K562 (cell line): Measurements from ENCODE around the gene PRTFDC1. TPM values are rescaled to one million over a fixed set of nuclear protein-coding genes. Genes with fewer than 3 reads are reported as not detected.

Experiments used
- ATAC-seq: fragments of 200-7000 bp; cut with Tn5 transposase; 3 replicates; pipeline ENCODE4 v1.9.1; 2020; ENCODE audit warnings: moderate library complexity
- BruUV-seq: library from RNA; stranded (reverse); fragments of 400-500 nt; replicated peaks from 2 replicates; lab custom pipeline; 2021; lab: Mats Ljungman, UMichigan
- CTCF ChIA-PET: fragments of 300-600 bp; formaldehyde crosslinking; extraction: SDS; loops from one replicate; lab custom pipeline; 2021; ENCODE audit warnings: low intra/inter-chr PET ratio; lab: Yijun Ruan, JAX
- POLR2A ChIA-PET: fragments of 300-600, 350-650 bp; sonication (Branson Sonifier 250); formaldehyde crosslinking; extraction: SDS; loops from one replicate; lab custom pipeline; 2021; ENCODE audit warnings: antibody characterized with exemption, inconsistent platforms; lab: Yijun Ruan, JAX
- DNase-seq, 4 experiments: peaks; one replicate each; pipeline versions ENCODE4 v3.0.0 to v3.0.0-alpha.2; 2011 to 2018; ENCODE audit warnings: low spot score in 3 of 4, mixed read lengths in 3 of 4; ENCODE audit errors: extremely low read depth in 1 of 4
- FAIRE-seq: peaks from 2 replicates; lab custom pipeline; 2011; peaks lifted over from hg19 to GRCh38; lab: Jason Lieb, UNC
- H2AFZ ChIP-seq: 2 replicates; pipeline ENCODE4 v1.6.0; 2011; ENCODE audit warnings: low read depth, low read length, control low read depth, inconsistent platforms
- H3K27ac ChIP-seq: fragments of 200-600 bp; 3 replicates; pipeline ENCODE4 v1.8.0; 2011; ENCODE audit warnings: low read depth, mild to moderate bottlenecking, control low read depth, inconsistent platforms, low read length, moderate library complexity, mixed read lengths; ENCODE audit errors: extremely low read depth
- H3K27me3 ChIP-seq, 2 experiments: fragments of 300-600 bp in 1 of 2; 2 replicates in 1 of 2; 3 replicates in 1 of 2; pipeline versions ENCODE4 v1.6.0 to v1.8.0; 2011; ENCODE audit warnings: inconsistent platforms in 2 of 2, low read length in 2 of 2, mild to moderate bottlenecking in 1 of 2, mixed read lengths in 1 of 2, moderate library complexity in 1 of 2; ENCODE audit not compliant: control insufficient read depth in 2 of 2, insufficient read depth in 2 of 2
- H3K36me3 ChIP-seq: fragments of 300-600 bp; 3 replicates; pipeline ENCODE4 v1.8.0; 2011; ENCODE audit warnings: mild to moderate bottlenecking, low read length, inconsistent platforms; ENCODE audit not compliant: control insufficient read depth, insufficient read depth
- H3K4me1 ChIP-seq, 2 experiments: fragments of 200-600 bp in 1 of 2; replicated peaks in 1 of 2; 2 replicates in 1 of 2; 3 replicates in 1 of 2; pipeline versions ENCODE4 v1.5.1 to v1.8.0; 2011; ENCODE audit warnings: inconsistent platforms in 2 of 2, low read length in 2 of 2, mild to moderate bottlenecking in 1 of 2, mixed read lengths in 1 of 2, moderate library complexity in 1 of 2; ENCODE audit not compliant: control insufficient read depth in 2 of 2, insufficient read depth in 2 of 2
- H3K4me2 ChIP-seq: 2 replicates; pipeline ENCODE4 v1.6.1; 2011; ENCODE audit warnings: low read length, control low read depth, inconsistent platforms, mixed read lengths; ENCODE audit not compliant: insufficient read depth
- H3K4me3 ChIP-seq: fragments of 200-600 bp; sonication (generic), shearing (Covaris generic); 2 replicates; pipeline ENCODE4 v1.5.1; 2016; ENCODE audit warnings: control low read depth, inconsistent platforms
- H3K79me2 ChIP-seq: fragments of 200-600 bp; 3 replicates; pipeline ENCODE4 v1.8.0; 2011; ENCODE audit warnings: low read length, inconsistent platforms; ENCODE audit not compliant: control insufficient read depth, insufficient read depth
- H3K9ac ChIP-seq, 2 experiments: 2 replicates each; pipeline versions ENCODE4 v1.6.0 to v1.6.1; 2011; ENCODE audit warnings: low read depth in 2 of 2, low read length in 2 of 2, control low read depth in 1 of 2, inconsistent platforms in 1 of 2, mild to moderate bottlenecking in 1 of 2, mixed read lengths in 1 of 2; ENCODE audit not compliant: insufficient read depth in 1 of 2
- H3K9me1 ChIP-seq: one replicate; pipeline ENCODE4 v1.6.0; 2011; ENCODE audit warnings: inconsistent platforms, mild to moderate bottlenecking, low read length, moderate library complexity; ENCODE audit not compliant: control insufficient read depth, insufficient read depth
- H3K9me3 ChIP-seq: replicated peaks from 2 replicates; pipeline ENCODE4 v1.5.1; 2011; ENCODE audit warnings: low read depth, low read length, inconsistent platforms; ENCODE audit not compliant: control insufficient read depth, insufficient read depth
- H4K20me1 ChIP-seq: replicated peaks from 2 replicates; pipeline ENCODE4 v1.6.1; 2011; ENCODE audit warnings: low read length, inconsistent platforms, mixed read lengths; ENCODE audit not compliant: control insufficient read depth, insufficient read depth
- CAMTA2 ChIP-seq: fragments of 250-450 bp; sonication (Bioruptor Pico); conservative IDR thresholded peaks from 2 replicates; pipeline ENCODE4 v1.5.1; 2022
- GATA2 ChIP-seq: sonication (generic); formaldehyde crosslinking; IDR thresholded peaks from 2 replicates; pipeline ENCODE4 v1.4.0; 2020; ENCODE audit warnings: mild to moderate bottlenecking, missing genetic modification reagents
- PCBP1 ChIP-seq: fragments of 200-400 bp; formaldehyde crosslinking; IDR thresholded peaks from 2 replicates; pipeline ENCODE4 v1.6.1; 2018; ENCODE audit warnings: mild to moderate bottlenecking, low read depth, low read length; ENCODE audit not compliant: poor library complexity, severe bottlenecking
- SREBF1 ChIP-seq: fragments of 150-350 bp; IDR thresholded peaks from 2 replicates; pipeline ENCODE4 v1.6.1; 2014; ENCODE audit warnings: antibody characterized with exemption, low read depth, low read length, borderline replicate concordance
- TRIM24 ChIP-seq, 2 experiments: fragments of 450-650 bp; IDR thresholded peaks; 2 replicates each; pipeline ENCODE4 v1.6.1; 2016
- ZNF583 ChIP-seq: fragments of 250-450 bp; sonication (Bioruptor Pico); IDR thresholded peaks from 2 replicates; pipeline ENCODE4 v1.4.0; 2020
- ZNF696 ChIP-seq: fragments of 250-450 bp; sonication (Bioruptor Pico); conservative IDR thresholded peaks from 2 replicates; pipeline ENCODE4 v1.4.0; 2020; ENCODE audit warnings: mild to moderate bottlenecking, moderate library complexity
- WGBS: fragments of 100-300 bp; shearing (Covaris generic); methylation state at CpG from one replicate; pipeline ENCODE4 v1.1.6; 2016; ENCODE audit warnings: low coverage, mixed read lengths; ENCODE audit not compliant: insufficient coverage; ENCODE audit errors: missing lambda C conversion rate; 5-methylcytosine and 5-hydroxymethylcytosine counted together
- in situ Hi-C: fragments of 300-500 bp; cut with MboI; formaldehyde crosslinking; loops from 4 replicates; pipeline ENCODE4 v1.15.0; 2018; ENCODE audit warnings: inconsistent platforms, mixed read lengths
- intact Hi-C: fragments of 100-400 bp; cut with micrococcal nuclease; formaldehyde crosslinking; loops from 2 replicates; pipeline ENCODE4 v1.14.2; 2022
- polyA plus RNA-seq, 8 experiments: library from polyadenylated mRNA; depleted of rRNA in 4 of 8; stranded (reverse) in 5 of 8; unstranded in 3 of 8; fragments of >200 nt; fragmentation: Nextera tagmentation in 2 of 8; fragmentation: Illumina TruSeq in 1 of 8; extraction: Ambion mirVana in 2 of 8; extraction: Trizol in 1 of 8; gene quantifications; 2 replicates each; pipeline versions ENCODE4 v1.2.1 to v1.2.3, GENCODE V29; 2011 to 2014; ENCODE audit warnings: inconsistent platforms in 1 of 8, missing spikeins in 1 of 8
- total RNA-seq, 7 experiments: library from RNA; depleted of rRNA in 6 of 7; stranded (reverse); fragments of >200 nt in 6 of 7; fragmentation: Illumina TruSeq in 2 of 7; extraction: Trizol in 2 of 7; gene quantifications; 2 replicates each; pipeline versions ENCODE4 v1.2.1 to v1.2.3, GENCODE V29; 2011 to 2021; ENCODE audit warnings: low replicate concordance in 1 of 7
- TF ChIP-seq, protein P1 (sequence below): sonication (generic); formaldehyde crosslinking; IDR thresholded peaks from 2 replicates; pipeline ENCODE4 v1.9.0; 2022; ENCODE audit warnings: mild to moderate bottlenecking, missing genetic modification reagents
- TF ChIP-seq, protein P2 (sequence below), 2 experiments: fragments of 450-650 bp in 1 of 2; sonication (generic) in 1 of 2; formaldehyde crosslinking; conservative IDR thresholded peaks; 2 replicates each; pipeline versions ENCODE4 v1.4.0 to v1.8.1; 2020 to 2022; ENCODE audit warnings: mild to moderate bottlenecking in 1 of 2, missing genetic modification reagents in 1 of 2

Gene PRTFDC1
- total and polyA plus RNA-seq, 9 of the 15 experiments (the other 6 are each of a cell fraction or from before 2014, with no cell fraction given), result 7.0 to 27.6 (median 10.0) TPM

DNA sequence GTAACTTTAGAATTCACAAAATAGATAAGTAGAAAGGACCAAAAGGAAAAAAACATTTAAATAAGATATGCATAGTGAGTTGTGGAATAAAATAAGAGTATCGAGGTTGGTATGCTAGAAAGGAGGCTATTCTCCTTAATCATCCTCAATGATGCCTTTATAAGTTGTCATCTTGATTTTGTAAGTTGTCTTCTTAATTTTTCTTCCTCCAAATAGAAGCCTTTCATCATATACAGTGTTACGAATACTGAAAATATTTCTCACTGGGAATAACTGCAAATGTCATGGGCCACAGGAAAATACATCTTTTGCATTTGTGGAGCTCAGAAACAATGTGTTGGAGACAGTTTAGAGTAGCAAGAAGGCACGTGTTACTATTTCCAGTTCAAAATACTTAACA is 31.5 kb upstream of the PRTFDC1 start:
- FAIRE-seq, result no peak
- Histone ChIP-seq H3K9me1 (no peaks in the 10 kb centered on the region), H3K9me3 (no peaks in the 10 kb centered on the region), H4K20me1 (no peaks in the 10 kb centered on the region), H3K79me2 (no peaks in the 10 kb centered on the region), H3K36me3 (no peaks in the 10 kb centered on the region), H3K4me2 (no peak overlapping the region), H3K4me3 (no peak overlapping the region), H3K27me3 (no peaks in the 10 kb centered on the region), H3K9ac (no peak overlapping the region), H2AFZ (no peak overlapping the region), H3K4me1 (peaks cover 4% of the 10 kb centered on the region in 2 experiments), H3K27ac (no peak overlapping the region)
- TF ChIP-seq CAMTA2 (CRISPR knock-in tag) (no peak), PCBP1 (no peak), ZNF696 (no peak), SREBF1 (no peak), GATA2 (CRISPR knock-in tag) (no peak), TRIM24 (IDR thresholded peaks at IDR 0.05) (no peak), ZNF583 (CRISPR knock-in tag) (no peak)
- TF ChIP-seq, protein P1, sequence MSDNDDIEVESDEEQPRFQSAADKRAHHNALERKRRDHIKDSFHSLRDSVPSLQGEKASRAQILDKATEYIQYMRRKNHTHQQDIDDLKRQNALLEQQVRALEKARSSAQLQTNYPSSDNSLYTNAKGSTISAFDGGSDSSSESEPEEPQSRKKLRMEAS (CRISPR knock-in tag), result no peak
- TF ChIP-seq, protein P2, sequence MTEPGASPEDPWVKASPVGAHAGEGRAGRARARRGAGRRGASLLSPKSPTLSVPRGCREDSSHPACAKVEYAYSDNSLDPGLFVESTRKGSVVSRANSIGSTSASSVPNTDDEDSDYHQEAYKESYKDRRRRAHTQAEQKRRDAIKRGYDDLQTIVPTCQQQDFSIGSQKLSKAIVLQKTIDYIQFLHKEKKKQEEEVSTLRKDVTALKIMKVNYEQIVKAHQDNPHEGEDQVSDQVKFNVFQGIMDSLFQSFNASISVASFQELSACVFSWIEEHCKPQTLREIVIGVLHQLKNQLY (CRISPR knock-in tag; conservative IDR thresholded peaks at IDR 0.05), result no peak
- intact Hi-C loops (no loop called here), in situ Hi-C loops (no loop called here)
- CTCF ChIA-PET, result no interaction called here
- POLR2A ChIA-PET, result interaction anchor here (0.7 kb wide), 1 partner anchor 31 kb away, joined by 3 read pairs; no protein-coding TSS in a partner anchor
- no TSS peak for BruUV-seq
- ATAC-seq, result no peak
- no peak for DNase-seq
- WGBS, result 55% methylated on average over 3 of the region's 3 CpGs
